ENCODE results near the gene PEX6.

PEX6 gene

DNA sequence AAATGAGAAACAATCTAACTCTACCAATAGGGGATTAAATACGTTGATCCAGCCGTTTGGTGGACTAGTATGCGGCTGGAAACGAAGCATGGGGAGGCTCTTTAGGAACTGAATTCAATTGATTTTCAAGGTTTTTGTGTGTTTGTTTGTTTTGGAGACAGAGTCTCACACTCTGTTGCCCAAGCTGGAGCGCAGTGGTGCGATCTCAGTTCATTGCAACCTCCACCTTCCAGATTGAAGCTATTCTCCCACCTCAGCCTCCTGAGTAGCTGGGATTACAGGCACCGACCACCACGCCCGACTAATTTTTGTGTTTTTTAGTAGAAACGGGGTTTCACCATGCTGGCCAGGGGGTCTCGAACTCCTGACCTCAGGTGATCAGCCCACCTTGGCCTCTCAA is 42.6 kb downstream of the PEX6 start:
- in situ Hi-C loops (cut with MboI; ENCODE audit: low sequenced_read_pairs) = no loop called here

DNA sequence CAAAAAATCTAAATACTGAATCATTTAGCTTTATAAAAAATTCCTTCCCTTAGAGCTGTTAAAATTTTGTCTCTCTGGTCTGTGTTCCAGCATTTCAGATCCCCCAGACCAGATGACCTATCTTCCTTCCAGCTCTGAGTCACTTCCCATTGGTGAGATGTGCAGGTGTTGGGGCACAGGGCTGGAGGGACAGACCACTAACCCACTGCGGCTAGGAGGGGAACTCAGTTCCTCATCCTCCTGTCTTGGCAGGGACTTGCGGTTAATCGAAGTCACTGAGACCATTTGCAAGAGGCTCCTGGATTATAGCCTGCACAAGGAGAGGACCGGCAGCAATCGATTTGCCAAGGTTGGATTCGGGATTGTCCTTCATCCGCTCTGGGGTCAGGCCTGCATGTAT is 43.7 kb downstream of the PEX6 start:
- in situ Hi-C loops (cut with MboI; ENCODE audit: low sequenced_read_pairs) = no loop called here

DNA sequence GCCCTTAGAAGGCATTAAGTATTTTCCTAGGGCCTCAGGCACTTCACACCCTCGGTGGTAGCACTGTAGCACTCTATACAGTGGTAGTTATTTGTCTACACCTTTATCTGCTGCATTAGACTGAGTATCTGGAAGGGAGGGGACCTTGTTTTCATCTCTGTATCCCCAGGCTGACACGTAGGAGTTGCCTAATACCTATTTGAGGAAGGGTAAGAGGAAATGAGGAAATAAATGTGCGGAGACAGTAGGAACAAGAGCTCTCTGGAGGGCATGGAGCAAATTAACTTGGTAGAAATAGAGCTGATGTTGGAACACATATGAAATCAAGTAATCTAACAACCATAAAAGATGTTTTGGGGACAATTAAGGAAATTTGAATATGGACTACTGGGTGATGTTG is 45.8 kb downstream of the PEX6 start:
- in situ Hi-C loops (cut with MboI; ENCODE audit: low sequenced_read_pairs) = no loop called here

DNA sequence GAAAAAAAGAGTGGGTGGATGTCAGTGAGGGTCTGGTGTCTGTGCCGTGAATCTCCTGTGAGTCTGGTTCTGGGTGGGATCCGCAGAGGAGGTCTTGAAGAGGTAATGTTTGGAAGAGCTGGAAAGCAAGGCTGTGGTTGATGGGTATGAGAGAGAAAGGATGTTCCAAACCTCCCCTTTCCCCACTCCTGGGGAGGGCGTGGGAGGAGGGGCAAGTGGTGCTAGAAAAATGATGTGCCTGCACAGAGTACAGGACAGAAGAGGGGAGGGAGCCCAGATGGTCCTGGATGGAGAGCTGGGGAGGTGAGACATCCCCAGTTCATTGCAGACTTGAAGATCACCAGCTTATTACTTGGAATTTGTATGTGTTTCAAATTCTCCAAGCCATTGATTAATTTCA is 46.6 kb downstream of the PEX6 start:
- in situ Hi-C loops (cut with MboI; ENCODE audit: low sequenced_read_pairs) = no loop called here

DNA sequence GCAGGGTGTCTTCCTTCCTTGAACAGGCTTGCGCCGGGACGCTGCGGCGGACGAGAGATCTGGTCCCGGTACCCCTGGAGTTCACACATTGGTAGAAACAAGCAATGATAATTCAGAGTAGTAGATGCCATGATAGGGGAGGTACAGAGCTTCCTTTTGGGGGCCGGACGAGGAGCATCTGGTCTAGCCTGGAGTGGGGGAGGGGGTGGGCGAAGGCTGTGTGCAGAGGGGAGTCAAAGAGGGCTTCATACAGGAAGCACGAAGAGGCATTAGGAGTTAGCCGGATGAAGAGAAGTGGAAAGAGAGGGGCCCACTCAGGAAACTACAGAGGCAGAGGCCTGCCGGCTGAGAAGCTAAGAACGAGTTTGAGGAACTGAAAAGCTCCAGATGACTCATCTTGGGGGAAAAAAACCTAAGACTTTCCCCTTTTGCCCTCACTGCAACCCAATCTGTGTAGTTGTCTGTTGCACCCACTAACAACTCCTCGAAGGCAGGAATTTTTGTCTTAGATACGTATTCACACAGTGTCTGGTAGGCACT is 49.1 kb downstream of the PEX6 start:
- in situ Hi-C loops (cut with MboI; ENCODE audit: low sequenced_read_pairs) = no loop called here

DNA sequence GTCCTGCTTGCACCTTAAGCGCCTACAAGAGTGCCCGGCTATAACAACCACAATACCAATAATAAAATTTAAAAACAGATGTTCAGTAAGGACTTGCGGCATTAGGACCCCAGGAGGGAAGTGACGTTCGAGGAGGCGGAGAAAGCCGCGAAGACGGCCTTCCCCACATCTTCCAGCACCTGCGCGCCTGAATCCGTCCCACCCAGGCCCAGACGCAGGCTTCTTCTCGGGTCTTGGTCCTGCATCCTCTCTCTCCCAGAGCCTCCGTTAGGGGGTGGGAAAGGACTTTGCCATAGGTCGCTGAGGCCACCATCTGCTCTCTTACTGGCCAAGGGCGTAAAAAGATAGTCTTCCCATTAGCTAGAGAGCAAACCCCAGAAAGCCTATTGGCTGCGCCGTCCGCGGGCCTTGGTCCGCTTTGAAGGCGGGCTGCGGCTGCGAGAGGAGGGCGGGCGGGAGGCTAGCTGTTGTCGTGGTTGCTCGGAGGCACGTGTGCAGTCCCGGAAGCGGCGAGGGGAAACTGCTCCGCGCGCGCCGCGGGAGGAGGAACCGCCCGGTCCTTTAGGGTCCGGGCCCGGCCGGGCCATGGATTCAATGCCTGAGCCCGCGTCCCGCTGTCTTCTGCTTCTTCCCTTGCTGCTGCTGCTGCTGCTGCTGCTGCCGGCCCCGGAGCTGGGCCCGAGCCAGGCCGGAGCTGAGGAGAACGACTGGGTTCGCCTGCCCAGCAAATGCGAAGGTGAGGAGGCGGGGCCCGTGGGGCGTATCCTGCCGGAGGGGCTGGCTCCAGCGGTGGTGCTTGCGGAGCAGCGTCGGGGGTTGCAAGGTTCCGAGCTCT is 49.8 kb downstream of the PEX6 start, which contains the start of gene CNPY3:
CNPY3 (plus strand) TSS at position 495 of the 835 bp plus-strand sequence; CDS start at position 586, 91 bp downstream.
- in situ Hi-C loops (cut with MboI; ENCODE audit: low sequenced_read_pairs) = no loop called here

DNA sequence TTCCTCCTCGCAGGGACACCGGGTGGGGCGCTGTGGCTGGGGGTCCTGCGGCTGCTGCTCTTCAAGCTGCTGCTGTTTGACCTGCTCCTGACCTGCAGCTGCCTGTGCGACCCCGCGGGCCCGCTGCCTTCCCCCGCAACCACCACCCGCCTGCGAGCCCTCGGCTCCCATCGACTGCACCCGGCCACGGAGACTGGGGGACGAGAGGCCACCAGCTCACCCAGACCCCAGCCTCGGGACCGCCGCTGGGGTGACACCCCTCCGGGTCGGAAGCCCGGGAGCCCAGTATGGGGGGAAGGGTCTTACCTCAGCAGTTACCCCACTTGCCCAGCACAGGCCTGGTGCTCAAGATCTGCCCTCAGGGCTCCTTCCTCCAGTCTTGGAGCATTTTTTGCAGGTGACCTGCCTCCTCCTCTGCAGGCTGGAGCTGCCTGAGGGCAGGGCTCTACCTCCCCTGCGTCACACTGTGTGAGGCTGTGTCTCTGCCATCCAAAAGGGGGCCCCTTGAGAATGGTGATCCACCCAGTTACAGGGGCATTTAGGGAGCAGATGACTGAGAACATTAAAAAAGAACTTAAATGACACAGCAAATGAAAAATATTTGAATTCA is 53.6 kb downstream of the PEX6 start:
- in situ Hi-C loops (cut with MboI; ENCODE audit: low sequenced_read_pairs) = no loop called here

DNA sequence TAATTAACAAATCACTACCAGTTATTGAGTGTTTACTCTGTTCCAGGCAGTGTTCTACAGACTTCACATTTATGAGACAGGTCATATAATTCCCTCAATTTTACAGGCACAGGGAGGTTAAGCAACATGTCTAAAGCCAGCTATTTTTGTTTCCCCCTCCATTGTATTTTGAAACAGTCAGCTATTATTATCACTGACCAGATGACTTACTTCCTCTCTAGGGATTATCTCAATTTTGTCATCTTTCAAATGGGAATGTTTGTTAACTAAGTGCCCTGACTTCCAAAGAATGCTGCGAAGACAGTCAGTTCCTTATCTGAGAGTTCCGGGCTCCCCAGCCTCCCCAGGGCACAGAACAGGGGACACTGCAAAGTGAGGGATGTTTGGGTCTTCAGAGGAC is 55.3 kb downstream of the PEX6 start:
- in situ Hi-C loops (cut with MboI; ENCODE audit: low sequenced_read_pairs) = no loop called here

DNA sequence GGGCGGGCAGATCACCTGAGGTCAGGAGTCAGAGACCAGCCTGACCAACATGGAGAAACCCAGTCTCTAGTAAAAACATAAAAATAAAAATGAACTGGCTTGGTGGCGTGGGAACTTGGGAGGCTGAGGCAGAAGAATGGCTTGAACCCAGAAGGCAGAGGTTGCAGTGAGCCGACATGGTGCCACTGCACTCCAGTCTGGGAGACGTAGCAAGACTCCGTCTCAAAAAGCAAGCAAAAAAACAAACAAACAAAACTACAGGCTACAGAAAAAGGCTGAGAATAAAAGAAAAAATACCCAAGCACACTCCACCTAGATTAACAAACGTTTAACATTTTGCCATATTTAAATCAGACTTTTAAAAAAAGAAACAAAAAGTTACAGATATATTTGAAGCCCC is 57.2 kb downstream of the PEX6 start:
- in situ Hi-C loops (cut with MboI; ENCODE audit: low sequenced_read_pairs) = no loop called here

DNA sequence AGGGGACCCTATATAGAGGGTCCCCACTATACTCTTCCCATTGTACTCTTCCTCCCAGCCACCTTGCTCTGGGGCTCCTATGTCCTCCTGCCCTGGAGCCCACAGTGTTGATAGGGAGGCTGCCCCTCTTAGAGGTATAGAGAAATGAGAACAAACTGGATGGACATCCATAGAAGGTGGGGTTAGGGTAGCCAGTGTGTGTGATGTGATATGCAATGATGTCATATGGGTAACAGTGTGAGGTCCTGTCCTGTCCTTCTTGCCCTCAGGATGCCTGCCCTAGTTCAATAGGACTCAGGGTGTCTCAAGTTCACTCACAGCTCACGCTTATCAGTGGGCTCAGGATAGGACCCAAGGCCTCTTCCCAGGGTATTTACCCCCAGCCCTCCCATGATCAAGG is 62.7 kb downstream of the PEX6 start:
- in situ Hi-C loops (cut with MboI; ENCODE audit: low sequenced_read_pairs) = no loop called here

DNA sequence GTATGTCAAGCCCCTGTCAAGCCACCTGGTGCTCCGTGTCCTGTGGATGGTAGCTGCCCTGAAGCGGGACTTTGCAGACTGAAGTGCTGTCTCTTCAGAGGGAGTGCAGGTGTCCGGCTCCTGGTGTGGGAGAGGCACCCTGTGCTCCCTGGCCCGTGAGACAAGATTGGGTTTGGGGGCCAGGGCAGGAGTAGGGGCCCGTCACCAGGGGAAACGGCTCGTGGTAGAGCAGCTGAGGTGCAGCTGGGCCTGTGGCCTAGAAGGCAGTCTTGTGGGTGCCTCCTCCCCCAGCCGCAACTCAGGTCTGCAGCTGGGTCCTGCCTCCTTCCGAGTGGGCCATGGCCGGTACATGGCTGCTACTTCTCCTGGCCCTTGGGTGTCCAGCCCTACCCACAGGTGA is 63.2 kb downstream of the PEX6 start, which contains the start of gene PTCRA:
PTCRA (plus strand) TSS at position 322 of the 400 bp plus-strand sequence; CDS start at position 339, 17 bp downstream.
- in situ Hi-C loops (cut with MboI; ENCODE audit: low sequenced_read_pairs) = no loop called here

DNA sequence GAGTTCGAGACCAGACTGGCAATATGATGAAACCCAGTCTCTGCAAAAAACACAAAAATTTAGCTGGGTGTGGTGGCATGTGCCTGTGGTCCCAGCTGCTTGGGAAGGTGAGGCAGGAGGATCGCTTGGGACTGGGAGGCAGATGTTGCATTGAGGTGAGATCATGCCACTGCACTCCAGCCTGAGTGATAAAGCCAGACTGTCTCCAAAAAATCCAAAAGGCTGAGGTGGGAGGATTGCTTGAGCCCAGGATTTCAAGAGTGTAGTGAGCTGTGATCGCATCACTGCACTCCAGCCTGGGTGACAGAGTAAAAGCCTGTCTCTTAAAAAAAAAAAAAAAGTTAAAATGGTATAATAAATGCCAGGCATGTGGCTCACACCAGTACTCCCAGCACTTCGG is 64.4 kb downstream of the PEX6 start:
- in situ Hi-C loops (cut with MboI; ENCODE audit: low sequenced_read_pairs) = no loop called here

Measured in HL-60/S4 treated with retinoic acid at 250 ng/mL for 4 days and 3 days (cell line).